DOHH2 (cell line): ENCODE results near the gene PDC.

Source experiments
- CTCF ChIP-seq: fragments of 200-600 bp; sonication (generic); IDR thresholded peaks from one replicate; pipeline ENCODE4 v1.5.1; 2014; ENCODE audit warnings: antibody characterized with exemption, mild to moderate bottlenecking, low read depth, low read length; ENCODE audit not compliant: poor library complexity, severe bottlenecking
- EZH2phosphoT487 ChIP-seq: fragments of 200-600 bp; sonication (generic); IDR thresholded peaks from 2 replicates; pipeline ENCODE4 v1.6.1; 2017; ENCODE audit warnings: borderline replicate concordance, mild to moderate bottlenecking, antibody characterized with exemption, low read length, moderate library complexity, mixed read lengths

DNA sequence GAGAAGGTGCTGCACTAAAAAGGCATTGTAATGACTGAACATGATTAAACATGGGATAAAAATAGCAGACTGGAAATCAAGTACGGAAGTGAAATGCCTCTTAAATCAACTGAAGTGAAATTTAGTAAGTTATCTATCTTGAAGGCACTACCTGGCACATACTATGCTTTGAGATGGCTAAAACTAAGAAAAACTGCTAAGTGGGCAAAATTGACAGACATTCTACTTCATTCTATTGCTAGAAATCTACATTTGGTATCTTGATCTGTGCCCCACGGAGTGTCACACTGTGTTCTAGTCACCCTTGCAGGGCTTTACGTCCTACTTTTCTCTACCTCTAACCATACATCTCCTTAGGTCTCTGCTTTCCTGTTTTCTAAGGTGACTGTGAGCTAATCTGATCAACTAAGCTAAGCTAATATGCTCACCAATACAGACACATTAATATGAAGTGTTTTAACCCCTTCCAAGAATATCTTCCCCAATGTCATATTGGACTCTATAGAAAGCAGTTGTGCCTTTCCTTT is 4.1 kb downstream of the PDC start:
- TF ChIP-seq CTCF, result no peak
- no peak for TF ChIP-seq EZH2phosphoT487
